Loucy (cell line): ENCODE results near the gene NCOA1.

ENCODE experiments used
- CTCF ChIP-seq: fragments of 200-600 bp; sonication (generic); conservative IDR thresholded peaks from 2 replicates; pipeline ENCODE4 v1.5.1; 2014; ENCODE audit warnings: mild to moderate bottlenecking, antibody characterized with exemption, low read length
- EZH2phosphoT487 ChIP-seq: fragments of 200-600 bp; IDR thresholded peaks from 2 replicates; pipeline ENCODE4 v1.6.1; 2018; ENCODE audit warnings: antibody characterized with exemption, mild to moderate bottlenecking, moderate library complexity, borderline replicate concordance

GRCh38 chr2:24643051-24643450, 152.0 kb downstream of the NCOA1 start:
- TF ChIP-seq CTCF, result no peak
- TF ChIP-seq EZH2phosphoT487, result no peak
